Common myeloid progenitor, CD34-positive (primary cell): ENCODE measurements around the gene CFI.
A peak's percentile ranks its signal among the peaks of the same experiment; 100 is the strongest.

Source experiments
- CTCF ChIA-PET: fragments of 350-600 bp; sonication (Branson Sonifier 250); formaldehyde crosslinking; loops from one replicate; lab custom pipeline; 2021; ENCODE audit warnings: antibody characterized with exemption; lab: Charles Lee
- POLR2A ChIA-PET: fragments of 350-600 bp; sonication (Branson Sonifier 250); formaldehyde crosslinking; loops from one replicate; lab custom pipeline; 2021; ENCODE audit warnings: antibody characterized with exemption; lab: Charles Lee
- DNase-seq, 3 donors: peaks; one replicate each; pipeline versions ENCODE4 v3.0.0 to v3.0.0-alpha.2; 2013
- H3K27ac ChIP-seq, 2 experiments: 1 replicate in 1 of 2; 2 replicates in 1 of 2; pipeline ENCODE4 v1.7.0; 2013; ENCODE audit warnings: inconsistent platforms in 2 of 2, low read length in 2 of 2, mild to moderate bottlenecking in 2 of 2, low read depth in 1 of 2, moderate library complexity in 1 of 2; ENCODE audit not compliant: severe bottlenecking in 2 of 2, insufficient read depth in 1 of 2, poor library complexity in 1 of 2
- H3K27me3 ChIP-seq, 5 experiments: replicated peaks in 2 of 5; 1 replicate in 3 of 5; 2 replicates in 2 of 5; pipeline versions ENCODE4 v1.6.1 to v1.7.0; 2013; ENCODE audit warnings: low read length in 4 of 5, mild to moderate bottlenecking in 2 of 5, moderate library complexity in 2 of 5, inconsistent platforms in 1 of 5; ENCODE audit not compliant: insufficient read depth in 5 of 5, control insufficient read depth in 4 of 5
- H3K36me3 ChIP-seq, 4 experiments: 1 replicate in 2 of 4; 2 replicates in 2 of 4; pipeline versions ENCODE4 v1.6.1 to v1.7.0; 2013; ENCODE audit warnings: low read length in 3 of 4, control low read depth in 1 of 4, mild to moderate bottlenecking in 1 of 4; ENCODE audit not compliant: control insufficient read depth in 4 of 4, insufficient read depth in 4 of 4
- H3K4me1 ChIP-seq, 4 experiments: 1 replicate in 3 of 4; 2 replicates in 1 of 4; pipeline versions ENCODE4 v1.6.1 to v1.7.1; 2013; ENCODE audit warnings: low read length in 3 of 4, mild to moderate bottlenecking in 3 of 4, control low read depth in 1 of 4, inconsistent platforms in 1 of 4, moderate library complexity in 1 of 4; ENCODE audit not compliant: control insufficient read depth in 4 of 4, insufficient read depth in 4 of 4; ENCODE audit errors: control extremely low read depth in 1 of 4
- H3K4me3 ChIP-seq, 7 experiments: 1 replicate in 4 of 7; 2 replicates in 3 of 7; pipeline versions ENCODE4 v1.5.1 to v1.7.0; 2013; ENCODE audit warnings: mild to moderate bottlenecking in 7 of 7, low read length in 6 of 7, moderate library complexity in 6 of 7, inconsistent platforms in 2 of 7, low read depth in 2 of 7, control low read depth in 1 of 7; ENCODE audit not compliant: insufficient read depth in 4 of 7, control insufficient read depth in 1 of 7; ENCODE audit errors: extremely low read depth in 1 of 7
- H3K9me3 ChIP-seq, 5 experiments: 1 replicate in 4 of 5; 2 replicates in 1 of 5; pipeline versions ENCODE4 v1.6.1 to v1.7.1; 2013; ENCODE audit warnings: low read length in 4 of 5, mild to moderate bottlenecking in 2 of 5, inconsistent platforms in 1 of 5, low read depth in 1 of 5, moderate library complexity in 1 of 5; ENCODE audit not compliant: control insufficient read depth in 4 of 5, insufficient read depth in 2 of 5; ENCODE audit errors: control extremely low read depth in 1 of 5
- WGBS: methylation state at CpG from one replicate; pipeline ENCODE4 v1.1.5; 2013; ENCODE audit not compliant: insufficient coverage; 5-methylcytosine and 5-hydroxymethylcytosine counted together

The CFI gene

GRCh38 chr4:109728385-109728784, 73.4 kb downstream of the CFI start:
- Histone ChIP-seq H3K36me3 (no peaks in the 10 kb centered on the region), H3K9me3 (no peaks in the 10 kb centered on the region), H3K27ac (peak overlapping the region in 1 of 2 experiments; percentile 41), H3K4me1 (peaks cover 3 to 31% (median 19%) of the 10 kb centered on the region in 4 experiments), H3K27me3 (no peaks in the 10 kb centered on the region), H3K4me3 (peak overlapping the region in 4 of 7 experiments; percentile 78 to 95 (median 84))
- ChIA-PET POLR2A (interaction anchor here (0.6 kb wide), 1 partner anchor 990 kb away, joined by 3 read pairs; no protein-coding TSS in a partner anchor), CTCF (no interaction called here)
- DNase-seq: no peak
- WGBS: 100% methylated on average over 4 of the region's 6 CpGs

- Histone ChIP-seq H3K4me3 (no peak overlapping the region), H3K27ac (no peak overlapping the region), H3K9me3 (peaks cover 0 to 6% (median 0%) of the 10 kb centered on the region in 5 experiments), H3K27me3 (no peaks in the 10 kb centered on the region), H3K4me1 (peaks cover 0 to 8% (median 2%) of the 10 kb centered on the region in 4 experiments), H3K36me3 (peaks cover 0 to 4% (median 0%) of the 10 kb centered on the region in 4 experiments)
- WGBS: 83% methylated on average over 1 of the region's 2 CpGs
- ChIA-PET CTCF (interaction anchor here (0.9 kb wide), 1 partner anchor 19 kb away, joined by 3 read pairs; no protein-coding TSS in a partner anchor), POLR2A (no interaction called here)
- no peak for DNase-seq
Measured at GRCh38 chr4:109723110-109723509, 78.7 kb downstream of the CFI start.

- peaks cover 0 to 4% (median 0%) of the 10 kb centered on the region in 4 experiments for H3K4me1 ChIP-seq
- no peaks in the 10 kb centered on the region for H3K27me3 ChIP-seq
- peaks cover 0 to 4% (median 3%) of the 10 kb centered on the region in 4 experiments for H3K36me3 ChIP-seq
- ChIA-PET CTCF (no interaction called here), POLR2A (no interaction called here)
- no peak overlapping the region for H3K4me3 ChIP-seq
- no peak overlapping the region for H3K27ac ChIP-seq
- H3K9me3 ChIP-seq: peaks cover 0 to 6% (median 0%) of the 10 kb centered on the region in 5 experiments
- no peak for DNase-seq
Measured at GRCh38 chr4:109722357-109722756, 79.4 kb downstream of the CFI start.

GRCh38 chr4:109721033-109721432, 80.8 kb downstream of the CFI start:
- peaks cover 0 to 6% (median 0%) of the 10 kb centered on the region in 5 experiments for H3K9me3 ChIP-seq
- peaks cover 0 to 4% (median 0%) of the 10 kb centered on the region in 4 experiments for H3K4me1 ChIP-seq
- ChIA-PET POLR2A (interaction anchor here (0.6 kb wide), 1 partner anchor 18 kb away, joined by 4 read pairs; the partner anchor contains the start of gene CASP6), CTCF (no interaction called here)
- peaks cover 6 to 16% (median 13%) of the 10 kb centered on the region in 4 experiments for H3K36me3 ChIP-seq
- WGBS: 100% methylated on average over 6 of the region's 7 CpGs
- no peak overlapping the region for H3K4me3 ChIP-seq
- H3K27ac ChIP-seq: no peak overlapping the region
- DNase-seq: peak in 1 of 3 donors; percentile 17
- no peaks in the 10 kb centered on the region for H3K27me3 ChIP-seq

DNA sequence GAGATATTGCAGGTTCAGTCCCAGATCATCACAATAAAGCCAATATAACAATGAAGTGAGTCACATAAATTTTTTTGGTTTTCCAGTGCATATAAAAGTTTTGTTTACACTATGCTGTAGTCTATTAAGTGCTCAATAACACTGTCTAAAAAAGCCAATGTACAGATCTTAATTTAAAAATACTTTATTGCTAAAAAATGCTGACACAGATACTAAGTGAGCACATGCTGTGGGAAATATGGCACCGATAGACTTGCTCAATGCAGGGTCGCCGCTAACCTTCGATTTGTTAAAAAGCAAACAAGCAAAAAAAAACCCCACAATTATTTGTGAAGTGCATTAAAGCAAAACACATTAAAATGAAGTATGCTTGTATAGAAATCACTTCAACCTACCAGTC, 82.2 kb downstream of the CFI start:
- no peaks in the 10 kb centered on the region for H3K27me3 ChIP-seq
- H3K4me1 ChIP-seq: peaks cover 0 to 1% (median 0%) of the 10 kb centered on the region in 4 experiments
- no peak overlapping the region for H3K27ac ChIP-seq
- no peak overlapping the region for H3K4me3 ChIP-seq
- ChIA-PET CTCF (no interaction called here), POLR2A (no interaction called here)
- peaks cover 0 to 6% (median 0%) of the 10 kb centered on the region in 5 experiments for H3K9me3 ChIP-seq
- 100% methylated on average over 1 of the region's 4 CpGs for WGBS
- peaks cover 6 to 18% (median 13%) of the 10 kb centered on the region in 4 experiments for H3K36me3 ChIP-seq
- DNase-seq: no peak

- Histone ChIP-seq H3K4me3 (no peak overlapping the region), H3K27ac (no peak overlapping the region), H3K27me3 (no peaks in the 10 kb centered on the region), H3K9me3 (peaks cover 0 to 6% (median 0%) of the 10 kb centered on the region in 5 experiments), H3K4me1 (no peaks in the 10 kb centered on the region), H3K36me3 (peaks cover 6 to 24% (median 14%) of the 10 kb centered on the region in 4 experiments)
- POLR2A ChIA-PET: no interaction called here
- WGBS: no CpG with 5 or more reads among the region's 1 CpG
- no peak for DNase-seq
- CTCF ChIA-PET: no interaction called here
Measured at GRCh38 chr4:109718759-109719158, 83.0 kb downstream of the CFI start.

GRCh38 chr4:109713500-109713899, 88.3 kb downstream of the CFI start:
- POLR2A ChIA-PET: interaction anchor here (0.6 kb wide), 1 partner anchor 18 kb away, joined by 4 read pairs; no protein-coding TSS in a partner anchor
- no CpG with 5 or more reads among the region's 3 CpGs for WGBS
- H3K36me3 ChIP-seq: peaks cover 13 to 37% (median 27%) of the 10 kb centered on the region in 4 experiments

More at GRCh38 chr4:109713500-109713899, 88.3 kb downstream of the CFI start:
- H3K4me3 ChIP-seq: no peak overlapping the region
- no peak for DNase-seq
- H3K9me3 ChIP-seq: peaks cover 0 to 4% (median 0%) of the 10 kb centered on the region in 5 experiments
- no peaks in the 10 kb centered on the region for H3K4me1 ChIP-seq
- CTCF ChIA-PET: interaction anchor here (1.1 to 2.2 kb wide), 2 partner anchors 9 to 12 kb away, joined by 3 to 9 read pairs; partner anchors contain the start of gene CASP6
- no peak overlapping the region for H3K27ac ChIP-seq
- no peaks in the 10 kb centered on the region for H3K27me3 ChIP-seq
